Activated CD4-positive, alpha-beta T cell treated with anti-CD3 and anti-CD28 coated beads, Interleukin-2, amount 50 U/mL, for 1 hour (primary cell): ENCODE measurements around the gene DHODH.
"Not testable (repeated sequence)": the region's sequence is repeated elsewhere in the genome, so short reads cannot be mapped to it uniquely, and the experiment has no call there.

Experiments
- DNase-seq: peaks from one replicate; pipeline ENCODE4 v3.0.0-alpha.2; 2020

Gene DHODH

DNA sequence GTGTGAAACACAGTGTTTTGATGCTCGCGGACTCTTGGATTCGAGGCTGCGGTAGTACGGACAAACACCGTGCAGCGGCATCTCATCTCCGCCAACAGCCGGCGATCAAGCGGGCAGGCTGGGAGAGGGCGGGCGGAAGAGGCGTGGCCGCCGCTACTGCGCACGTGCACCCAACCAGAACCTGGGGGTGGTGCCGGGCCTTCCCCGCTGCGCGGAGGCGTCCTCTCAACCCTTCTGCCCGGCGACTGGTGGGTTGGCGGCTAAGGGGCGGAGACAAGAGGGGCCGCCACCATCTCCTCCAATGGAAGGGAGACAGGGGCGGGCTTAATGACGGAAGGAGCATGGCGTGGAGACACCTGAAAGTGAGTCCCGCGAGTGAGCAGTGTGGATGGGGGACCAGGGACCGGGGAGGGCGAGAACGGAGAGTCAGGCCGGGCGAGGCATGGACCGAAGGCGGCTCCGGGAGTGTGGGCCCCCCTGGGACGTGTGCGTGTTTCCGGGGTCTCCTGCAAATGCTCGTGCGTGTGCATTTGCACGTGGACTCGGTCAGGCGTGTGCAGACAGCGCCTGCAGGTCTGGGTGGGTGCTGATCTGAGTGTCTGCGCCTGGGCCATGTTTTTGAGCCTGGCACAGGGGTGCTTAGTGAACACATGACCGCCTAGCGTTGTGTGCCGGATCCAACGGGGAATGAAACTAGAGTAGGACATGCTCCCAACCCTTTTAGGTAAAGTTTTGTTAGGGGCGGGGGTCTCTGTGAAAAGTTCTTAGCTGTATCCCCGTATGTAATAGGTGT is at the start of gene DHODH:
TSS of gene DHODH (plus strand) at position 321 of the 793 bp plus-strand sequence. CDS start at position 342, 21 bp downstream.
- DNase-seq = peak; percentile 95

GRCh38 chr16:71961066-71962039 is 47.2 kb upstream of the DHODH start:
- DNase-seq = peak; percentile 82

GRCh38 chr16:71963125-71963875 is 45.2 kb upstream of the DHODH start:
- DNase-seq = no peak

DNA sequence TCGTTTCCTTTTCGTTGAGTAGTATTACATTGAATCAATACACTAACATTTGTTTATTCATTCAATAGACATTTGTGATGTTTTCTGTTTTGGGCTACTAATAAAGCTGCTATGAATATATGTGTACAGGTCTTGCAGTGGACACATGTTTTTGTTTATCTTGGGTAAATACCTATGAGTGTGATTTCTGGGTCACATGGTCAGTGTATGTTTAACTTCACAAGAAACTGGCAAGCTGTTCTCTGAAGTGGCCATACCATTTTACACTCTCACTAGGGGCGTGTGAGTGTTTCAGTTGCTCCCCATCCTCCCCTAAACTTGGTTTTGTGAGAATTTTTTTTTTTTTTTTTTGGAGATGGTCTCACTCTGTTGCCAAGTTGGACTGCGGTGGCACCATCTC is 43.3 kb upstream of the DHODH start:
- no peak for DNase-seq

DNA sequence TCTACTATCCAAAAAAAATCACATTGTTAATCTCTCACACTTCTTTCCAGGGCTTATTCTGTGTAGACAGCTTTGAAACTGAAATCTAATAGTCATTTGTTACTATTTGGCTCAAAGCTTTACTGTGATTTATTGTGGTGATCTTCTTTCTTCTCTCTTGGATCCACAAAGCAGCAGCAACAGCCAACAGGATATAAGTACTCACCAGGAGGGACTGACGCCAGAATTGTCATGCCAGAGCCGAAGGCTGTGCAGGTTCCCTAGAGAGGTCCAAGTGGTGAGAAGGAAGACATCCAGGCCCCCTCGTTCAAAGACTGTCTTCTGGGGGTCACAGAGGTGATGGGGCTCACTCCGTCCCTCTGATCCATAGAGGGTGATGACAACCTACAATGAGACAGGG is 41.6 kb upstream of the DHODH start:
- no peak for DNase-seq

GRCh38 chr16:71969353-71969752 is 39.2 kb upstream of the DHODH start:
- DNase-seq = no peak

DNA sequence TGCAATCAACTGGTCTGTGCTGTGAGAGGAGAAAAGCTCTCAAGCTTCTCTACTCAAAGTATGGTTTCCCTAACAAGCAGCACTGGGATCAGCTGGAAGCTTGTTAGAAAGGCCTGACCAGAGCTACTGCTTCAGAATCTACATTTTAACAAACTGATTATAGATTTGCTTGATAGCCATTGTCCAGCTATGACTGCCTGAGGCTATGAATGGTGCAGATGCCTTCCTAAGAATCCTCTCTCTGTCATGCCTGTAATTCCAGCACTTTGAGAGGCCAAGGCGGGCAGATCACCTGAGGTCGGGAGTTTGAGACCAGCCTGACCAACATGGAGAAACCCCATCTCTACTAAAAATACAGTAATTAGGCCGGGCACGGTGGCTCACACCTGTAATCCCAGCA is 37.0 kb upstream of the DHODH start:
- DNase-seq = no peak

DNA sequence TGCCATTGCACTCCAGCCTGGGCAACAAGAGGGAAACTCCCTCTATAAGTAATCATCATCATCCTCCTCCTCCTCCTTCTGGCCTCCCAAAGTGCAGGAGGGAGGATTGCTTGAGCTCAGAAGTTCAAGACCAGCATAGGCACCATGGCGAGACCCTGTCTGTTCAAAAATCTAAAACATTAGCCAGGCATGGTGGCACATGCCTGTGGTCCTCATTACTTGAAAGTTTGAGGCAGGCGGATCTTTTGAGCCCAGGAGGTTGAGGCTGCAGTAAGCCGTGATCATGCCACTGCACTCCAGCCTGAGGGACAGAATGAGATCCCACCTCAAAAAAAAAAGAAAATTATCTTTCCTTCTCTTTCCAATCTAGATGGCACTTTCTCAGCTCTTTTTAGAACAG is 36.2 kb upstream of the DHODH start:
- DNase-seq = no peak

GRCh38 chr16:71973001-71973400 is 35.5 kb upstream of the DHODH start:
- no peak for DNase-seq

- no peak for DNase-seq
These were observed 34.3 kb upstream of the DHODH start for GRCh38 chr16:71974068-71974818.

- DNase-seq = no peak
These were observed 23.1 kb upstream of the DHODH start for GRCh38 chr16:71985262-71985974.

DNA sequence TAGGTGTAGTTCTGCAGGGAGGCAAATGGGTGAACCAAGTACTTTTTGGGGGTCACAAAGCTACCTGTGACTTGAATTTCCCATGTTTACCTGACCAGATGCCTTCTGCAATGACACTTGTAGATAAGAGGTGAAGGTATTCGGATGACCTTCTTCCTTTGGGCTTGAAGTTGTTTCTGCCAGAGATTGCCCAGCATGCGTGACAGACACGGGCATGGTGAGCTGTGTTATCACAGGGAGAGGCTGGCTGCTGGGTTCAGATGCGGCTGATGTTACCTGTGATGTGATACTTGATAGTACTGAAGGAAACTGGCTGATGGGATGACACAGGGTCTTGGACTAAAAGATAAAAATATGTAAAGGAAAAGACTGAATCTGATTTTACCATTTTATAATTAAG is 22.4 kb upstream of the DHODH start:
- no peak for DNase-seq

DNA sequence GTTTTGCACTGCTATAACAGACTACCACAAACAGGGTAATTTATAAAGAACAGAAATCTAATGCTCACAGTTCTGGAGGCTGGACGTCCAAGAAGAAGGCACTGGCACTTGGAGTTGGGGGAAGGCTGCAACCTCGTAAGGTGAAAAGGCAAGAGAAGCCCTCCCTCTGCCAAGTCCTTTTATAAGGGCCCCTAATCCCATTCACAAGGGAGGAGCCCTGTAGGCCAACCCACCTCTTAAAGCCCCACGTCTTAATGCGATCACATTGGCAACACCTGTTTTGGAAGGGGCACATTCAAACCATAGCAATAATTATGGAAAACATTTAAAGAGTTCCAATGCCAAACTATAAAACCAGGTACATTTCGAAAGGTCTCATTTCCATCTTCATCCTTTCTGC is 13.5 kb upstream of the DHODH start:
- no peak for DNase-seq

- DNase-seq = not testable (repeated sequence)
These were observed 11.0 kb upstream of the DHODH start for GRCh38 chr16:71997578-71997977.

- no peak for DNase-seq
These were observed 7.2 kb upstream of the DHODH start for GRCh38 chr16:72001180-72001874.

GRCh38 chr16:72002619-72003018 is 5.9 kb upstream of the DHODH start:
- no peak for DNase-seq

- not testable (repeated sequence) for DNase-seq
These were observed 500 bp upstream of the DHODH start for GRCh38 chr16:72008065-72008423.

GRCh38 chr16:72009779-72010178 is 1.2 kb downstream of the DHODH start:
- DNase-seq = no peak

GRCh38 chr16:72012607-72013006 is 4.1 kb downstream of the DHODH start:
- DNase-seq = no peak

DNA sequence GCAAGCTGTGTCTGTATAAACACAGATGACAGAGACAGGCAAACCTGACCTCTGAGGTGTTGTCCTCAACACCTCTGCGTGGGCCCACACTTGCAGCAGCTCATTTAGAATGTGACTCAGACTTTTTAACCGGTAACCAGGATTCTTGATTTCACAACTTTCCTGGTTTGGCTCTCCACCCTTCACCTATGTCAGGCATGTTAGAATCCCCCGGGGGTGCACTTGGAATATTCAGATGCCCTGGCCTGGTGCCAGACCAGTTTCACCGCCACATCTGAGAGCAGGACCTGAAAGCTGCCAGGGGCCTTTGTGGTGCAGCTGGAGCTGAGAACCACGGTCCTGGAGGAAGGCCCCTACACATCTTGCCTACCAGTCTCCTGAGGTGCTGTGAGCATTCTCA is 4.8 kb downstream of the DHODH start:
- DNase-seq = no peak
